GM19467 (cell line): ENCODE data around the gene IER3.

ENCODE experiments used
- ATAC-seq: cut with Tn5 transposase; IDR thresholded peaks from one replicate; pipeline ENCODE4 v1.9.1; 2021; ENCODE audit warnings: mild to moderate bottlenecking, moderate library complexity; ENCODE audit not compliant: unreplicated experiment

IER3 gene

GRCh38 chr6:30709101-30709868, 35.1 kb downstream of the IER3 start:
- no peak for ATAC-seq

GRCh38 chr6:30707281-30707850, 37.0 kb downstream of the IER3 start:
- no peak for ATAC-seq

- no peak for ATAC-seq
Measured at GRCh38 chr6:30705620-30706019, 38.7 kb downstream of the IER3 start.

- ATAC-seq: no peak
Measured at GRCh38 chr6:30703821-30704220, 40.5 kb downstream of the IER3 start.

- ATAC-seq: no peak
Measured at GRCh38 chr6:30703011-30703410, 41.3 kb downstream of the IER3 start.

- ATAC-seq: no peak
Measured at GRCh38 chr6:30700340-30700739, 44.0 kb downstream of the IER3 start.

- ATAC-seq: no peak
Measured at GRCh38 chr6:30696432-30696831, 47.9 kb downstream of the IER3 start.
